HCT116 (cell line): Measurements from ENCODE around the gene SDK1. TPM values are rescaled to one million over a fixed set of nuclear protein-coding genes. Genes with fewer than 3 reads are reported as not detected.

Experiments
- ATAC-seq: fragments of 200-7000 bp; cut with Tn5 transposase; 2 replicates; pipeline ENCODE4 v1.9.1; 2020; ENCODE audit warnings: mild to moderate bottlenecking, moderate library complexity
- BruUV-seq: library from RNA; stranded (reverse); fragments of 400-500 nt; replicated peaks from 2 replicates; lab custom pipeline; 2021; lab: Mats Ljungman, UMichigan
- CTCF ChIA-PET: fragments of 300-600 bp; sonication (Branson Sonifier 250); formaldehyde crosslinking; loops from one replicate; lab custom pipeline; 2021; ENCODE audit warnings: antibody characterized with exemption; lab: Charles Lee
- POLR2A ChIA-PET: fragments of 300-600, 350-600 bp; sonication (Branson Sonifier 250); formaldehyde crosslinking; loops from one replicate; lab custom pipeline; 2021; ENCODE audit warnings: antibody characterized with exemption; lab: Charles Lee
- RAD21 ChIA-PET, 2 experiments: fragments of 300-600 bp; sonication (Branson Sonifier 250); formaldehyde crosslinking; loops; one replicate each; lab custom pipeline; 2023; ENCODE audit warnings: low total read pairs in 2 of 2; ENCODE audit not compliant: uncharacterized antibody in 2 of 2, unreplicated experiment in 2 of 2, low non-redundant PET in 1 of 2; lab: Charles Lee
- DNase-seq: peaks from one replicate; pipeline ENCODE4 v3.0.0-alpha.2; 2010; ENCODE audit warnings: low read depth, low spot score
- H2AFZ ChIP-seq: fragments of 200-600 bp; shearing (Covaris generic), sonication (generic); 2 replicates; pipeline ENCODE4 v1.6.1; 2017; ENCODE audit warnings: low read depth, mixed run types, mixed read lengths, antibody characterized with exemption, low read length; ENCODE audit not compliant: poor library complexity, severe bottlenecking
- H3K27ac ChIP-seq: 2 replicates; pipeline ENCODE4 v1.5.1; 2012; ENCODE audit warnings: low read depth, low read length
- H3K27me3 ChIP-seq: fragments of 200-600 bp; sonication (generic); 2 replicates; pipeline ENCODE4 v1.6.1; 2016; ENCODE audit warnings: mixed run types, low read length, mixed read lengths; ENCODE audit not compliant: insufficient read depth
- H3K36me3 ChIP-seq, 2 experiments: fragments of 200-500 bp in 1 of 2; fragments of 200-600 bp in 1 of 2; sonication (Bioruptor generic) in 1 of 2; sonication (generic) in 1 of 2; 2 replicates each; pipeline versions ENCODE4 v1.5.1 to v1.6.1; 2014 to 2016; ENCODE audit warnings: low read length in 2 of 2, inconsistent platforms in 1 of 2, mixed read lengths in 1 of 2, mixed run types in 1 of 2; ENCODE audit not compliant: insufficient read depth in 2 of 2, control insufficient read depth in 1 of 2
- H3K4me1 ChIP-seq, 2 experiments: fragments of 200-600 bp in 1 of 2; sonication (generic) in 1 of 2; 2 replicates each; pipeline versions ENCODE4 v1.5.1 to v1.6.1; 2012 to 2017; ENCODE audit warnings: low read length in 2 of 2, inconsistent platforms in 1 of 2, mild to moderate bottlenecking in 1 of 2, mixed read lengths in 1 of 2, mixed run types in 1 of 2, moderate library complexity in 1 of 2; ENCODE audit not compliant: insufficient read depth in 2 of 2, control insufficient read depth in 1 of 2
- H3K4me2 ChIP-seq: fragments of 200-600 bp; sonication (generic); 2 replicates; pipeline ENCODE4 v1.6.1; 2017; ENCODE audit warnings: mixed run types, low read length, mixed read lengths
- H3K4me3 ChIP-seq, 2 experiments: fragments of 200-600 bp in 1 of 2; sonication (generic) in 1 of 2; replicated peaks in 1 of 2; 2 replicates each; pipeline ENCODE4 v1.5.1; 2011 to 2016; ENCODE audit warnings: low read length in 2 of 2, control low read depth in 1 of 2, low read depth in 1 of 2, mild to moderate bottlenecking in 1 of 2, mixed read lengths in 1 of 2, mixed run types in 1 of 2
- H3K79me2 ChIP-seq: fragments of 200-600 bp; sonication (generic); 2 replicates; pipeline ENCODE4 v1.6.1; 2017; ENCODE audit warnings: mild to moderate bottlenecking, mixed run types, low read length, moderate library complexity, mixed read lengths; ENCODE audit not compliant: insufficient read depth
- H3K9ac ChIP-seq: fragments of 200-600 bp; sonication (generic); 2 replicates; pipeline ENCODE4 v1.6.1; 2016; ENCODE audit warnings: low read length, mixed read lengths
- H3K9me2 ChIP-seq: fragments of 200-600 bp; sonication (generic), shearing (Covaris generic); 2 replicates; pipeline ENCODE4 v1.6.1; 2017; ENCODE audit warnings: mixed run types, mild to moderate bottlenecking, moderate library complexity; ENCODE audit not compliant: insufficient read depth
- H3K9me3 ChIP-seq, 2 experiments: fragments of 200-500 bp in 1 of 2; fragments of 200-600 bp in 1 of 2; sonication (Bioruptor generic) in 1 of 2; sonication (generic) in 1 of 2; 2 replicates each; pipeline ENCODE4 v1.6.1; 2014 to 2017; ENCODE audit warnings: low read length in 2 of 2, mixed read lengths in 2 of 2, inconsistent platforms in 1 of 2, low read depth in 1 of 2, mild to moderate bottlenecking in 1 of 2, mixed run types in 1 of 2, moderate library complexity in 1 of 2; ENCODE audit not compliant: control insufficient read depth in 1 of 2, insufficient read depth in 1 of 2
- H4K20me1 ChIP-seq: fragments of 200-600 bp; sonication (generic), shearing (Covaris generic); 2 replicates; pipeline ENCODE4 v1.6.1; 2017; ENCODE audit warnings: mixed run types, mild to moderate bottlenecking, moderate library complexity; ENCODE audit not compliant: insufficient read depth
- CEBPB ChIP-seq: IDR thresholded peaks from 2 replicates; pipeline ENCODE4 v1.6.1; 2012; ENCODE audit warnings: low read depth
- CTCF ChIP-seq, 3 experiments: fragments of 200-600 bp in 1 of 3; sonication (generic) in 1 of 3; IDR thresholded peaks in 2 of 3; conservative IDR thresholded peaks in 1 of 3; 2 replicates each; pipeline ENCODE4 v1.5.1; 2012 to 2017; ENCODE audit warnings: low read depth in 2 of 3, low read length in 2 of 3, antibody characterized with exemption in 1 of 3, borderline replicate concordance in 1 of 3, control low read depth in 1 of 3, mild to moderate bottlenecking in 1 of 3, mixed read lengths in 1 of 3, mixed run types in 1 of 3, moderate library complexity in 1 of 3; ENCODE audit not compliant: insufficient read depth in 1 of 3
- EGR1 ChIP-seq: IDR thresholded peaks from 2 replicates; pipeline ENCODE4 v1.6.1; 2012; ENCODE audit warnings: low read depth
- EZH2phosphoT487 ChIP-seq: fragments of 200-600 bp; IDR thresholded peaks from 2 replicates; pipeline ENCODE4 v1.6.1; 2018; ENCODE audit warnings: antibody characterized with exemption, borderline replicate concordance
- FOSL1 ChIP-seq: IDR thresholded peaks from 2 replicates; pipeline ENCODE4 v1.6.1; 2012; ENCODE audit warnings: low read depth
- JUND ChIP-seq: IDR thresholded peaks from 2 replicates; pipeline ENCODE4 v1.6.1; 2012
- MAX ChIP-seq: IDR thresholded peaks from 2 replicates; pipeline ENCODE4 v1.6.1; 2012
- RAD21 ChIP-seq: IDR thresholded peaks from 2 replicates; pipeline ENCODE4 v1.6.1; 2012; ENCODE audit warnings: low read depth, mild to moderate bottlenecking
- SP1 ChIP-seq: IDR thresholded peaks from 2 replicates; pipeline ENCODE4 v1.6.1; 2012; ENCODE audit warnings: low read depth
- TCF7L2 ChIP-seq: IDR thresholded peaks from 2 replicates; pipeline ENCODE4 v1.7.0; 2011; ENCODE audit warnings: borderline replicate concordance, inconsistent platforms; ENCODE audit not compliant: insufficient read depth, insufficient read length; ENCODE audit errors: extremely low read depth
- intact Hi-C: fragments of 100-400 bp; cut with micrococcal nuclease; formaldehyde crosslinking; loops from 2 replicates; pipeline ENCODE4 v1.10.0; 2022
- total RNA-seq: library from RNA; stranded (reverse); gene quantifications from one replicate; pipeline ENCODE4 v1.2.1, GENCODE V29; 2021; ENCODE audit not compliant: unreplicated experiment

Gene SDK1
- total RNA-seq, 1 experiment from 2014 or later = 0.05 TPM

GRCh38 chr7:3861386-3861785, 560.3 kb downstream of the SDK1 start:
- no peaks in the 10 kb centered on the region for H3K9me3 ChIP-seq
- no peak overlapping the region for H3K4me3 ChIP-seq
- no peak for DNase-seq
- intact Hi-C loops = no loop called here
- no peaks in the 10 kb centered on the region for H3K79me2 ChIP-seq
- TF ChIP-seq MAX (no peak), SP1 (no peak), EGR1 (no peak), EZH2phosphoT487 (no peak), CEBPB (no peak), JUND (no peak), RAD21 (no peak), TCF7L2 (no peak), CTCF (IDR thresholded peaks at IDR 0.05 in 2 of 3, conservative IDR thresholded peaks at IDR 0.05 in 1 of 3; ENCODE audit: borderline replicate concordance in 1 of 3, insufficient read depth in 1 of 3, low read depth in 2 of 3, low read length in 2 of 3) (no peak), FOSL1 (no peak)
- H3K4me2 ChIP-seq = no peak overlapping the region
- ATAC-seq = no peak
- BruUV-seq = no TSS peak
- H3K27me3 ChIP-seq = peaks cover 5% of the 10 kb centered on the region; the same call in 1 of the 2 replicates
- H3K36me3 ChIP-seq = no peaks in the 10 kb centered on the region
- H3K27ac ChIP-seq = no peak overlapping the region
- no peaks in the 10 kb centered on the region for H3K4me1 ChIP-seq
- ChIA-PET POLR2A (no interaction called here), RAD21 (no interaction called here), CTCF (no interaction called here)
- no peak overlapping the region for H2AFZ ChIP-seq
- H3K9ac ChIP-seq = no peak overlapping the region
- H3K9me2 ChIP-seq = no peaks in the 10 kb centered on the region
- H4K20me1 ChIP-seq = no peaks in the 10 kb centered on the region
